IMR-90 (cell line): ENCODE results near the gene POLD4. TPM values are rescaled to one million over a fixed set of nuclear protein-coding genes. Genes with fewer than 3 reads are reported as not detected.

ENCODE experiments used
- ATAC-seq: fragments of 200-7000 bp; cut with Tn5 transposase; 2 replicates; pipeline ENCODE4 v1.9.1; 2020; ENCODE audit warnings: low read depth, mild to moderate bottlenecking, moderate library complexity
- BruUV-seq: library from RNA; stranded (reverse); fragments of 400-500 nt; replicated peaks from 2 replicates; lab custom pipeline; 2021; lab: Mats Ljungman, UMichigan
- CTCF ChIA-PET: fragments of 300-600 bp; formaldehyde crosslinking; extraction: SDS; loops from one replicate; lab custom pipeline; 2021; ENCODE audit warnings: antibody characterized with exemption; lab: Yijun Ruan, JAX
- POLR2A ChIA-PET: fragments of 300-600 bp; sonication (Branson Sonifier 250); formaldehyde crosslinking; loops from one replicate; lab custom pipeline; 2022; ENCODE audit warnings: antibody characterized with exemption; ENCODE audit not compliant: unreplicated experiment; lab: Charles Lee
- DNase-seq: peaks from one replicate; pipeline ENCODE4 v3.0.0; 2013
- H2AFZ ChIP-seq: replicated peaks from 2 replicates; pipeline ENCODE3; 2013; ENCODE audit warnings: low read length, mild to moderate bottlenecking; ENCODE audit not compliant: poor library complexity
- H2AK5ac ChIP-seq: 2 replicates; pipeline ENCODE4 v1.6.1; 2013; ENCODE audit warnings: low read depth, low read length, inconsistent platforms
- H2AK9ac ChIP-seq: replicated peaks from 2 replicates; pipeline ENCODE3; 2013; ENCODE audit warnings: mild to moderate bottlenecking, low read depth, low read length, moderate library complexity; ENCODE audit not compliant: poor library complexity
- H2BK120ac ChIP-seq: 2 replicates; pipeline ENCODE4 v1.6.1; 2013; ENCODE audit warnings: low read depth, low read length, inconsistent platforms
- H2BK15ac ChIP-seq: 3 replicates; pipeline ENCODE4 v1.6.1; 2013; ENCODE audit warnings: low read depth, low read length, inconsistent platforms
- H2BK20ac ChIP-seq: 2 replicates; pipeline ENCODE4 v1.6.1; 2013; ENCODE audit warnings: low read depth, mild to moderate bottlenecking, inconsistent platforms, low read length, moderate library complexity
- H2BK5ac ChIP-seq: 2 replicates; pipeline ENCODE4 v1.6.1; 2013; ENCODE audit warnings: mild to moderate bottlenecking, low read depth, low read length, inconsistent platforms; ENCODE audit not compliant: poor library complexity, severe bottlenecking
- H3K14ac ChIP-seq: replicated peaks from 2 replicates; pipeline ENCODE4 v1.6.1; 2013; ENCODE audit warnings: low read depth, low read length, inconsistent platforms
- H3K18ac ChIP-seq: 2 replicates; pipeline ENCODE4 v1.6.1; 2013; ENCODE audit warnings: low read depth, low read length, control low read depth
- H3K23ac ChIP-seq: 2 replicates; pipeline ENCODE4 v1.6.1; 2013; ENCODE audit warnings: low read depth, low read length, inconsistent platforms
- H3K27ac ChIP-seq: 2 replicates; pipeline ENCODE4 v1.5.1; 2013; ENCODE audit warnings: mild to moderate bottlenecking, control low read depth, low read length; ENCODE audit not compliant: insufficient read depth
- H3K27me3 ChIP-seq: 2 replicates; pipeline ENCODE4 v1.6.1; 2013; ENCODE audit warnings: low read length; ENCODE audit not compliant: control insufficient read depth, insufficient read depth
- H3K36me3 ChIP-seq: 2 replicates; pipeline ENCODE4 v1.6.1; 2013; ENCODE audit warnings: low read length, mixed read lengths; ENCODE audit not compliant: control insufficient read depth, insufficient read depth
- H3K4ac ChIP-seq: 2 replicates; pipeline ENCODE4 v1.6.1; 2013; ENCODE audit warnings: low read depth, low read length, inconsistent platforms
- H3K4me1 ChIP-seq: 2 replicates; pipeline ENCODE4 v1.6.1; 2013; ENCODE audit warnings: low read length, mixed read lengths; ENCODE audit not compliant: control insufficient read depth, insufficient read depth
- H3K4me2 ChIP-seq: 2 replicates; pipeline ENCODE4 v1.6.1; 2013; ENCODE audit warnings: low read depth, mild to moderate bottlenecking, control low read depth, low read length, moderate library complexity
- H3K4me3 ChIP-seq: 2 replicates; pipeline ENCODE4 v1.5.1; 2013; ENCODE audit warnings: low read depth, mild to moderate bottlenecking, control low read depth, low read length, moderate library complexity; ENCODE audit not compliant: insufficient read depth
- H3K56ac ChIP-seq: 2 replicates; pipeline ENCODE4 v1.6.1; 2013; ENCODE audit warnings: low read length, inconsistent platforms; ENCODE audit not compliant: insufficient read depth; ENCODE audit errors: extremely low read depth
- H3K79me1 ChIP-seq, 2 experiments: 2 replicates each; pipeline ENCODE4 v1.6.1; 2013; ENCODE audit warnings: low read length in 2 of 2, inconsistent platforms in 1 of 2, low read depth in 1 of 2
- H3K9ac ChIP-seq: 2 replicates; pipeline ENCODE4 v1.6.1; 2013; ENCODE audit warnings: low read depth, low read length, control low read depth
- H3K9me1 ChIP-seq: 2 replicates; pipeline ENCODE4 v1.6.1; 2013; ENCODE audit warnings: low read length, inconsistent platforms; ENCODE audit not compliant: insufficient read depth
- H3K9me3 ChIP-seq: 2 replicates; pipeline ENCODE4 v1.6.1; 2013; ENCODE audit warnings: low read length; ENCODE audit not compliant: control insufficient read depth, insufficient read depth
- H4K20me1 ChIP-seq: 2 replicates; pipeline ENCODE4 v1.6.1; 2013; ENCODE audit warnings: low read length, inconsistent platforms; ENCODE audit not compliant: insufficient read depth
- H4K5ac ChIP-seq: 2 replicates; pipeline ENCODE4 v1.6.1; 2013; ENCODE audit warnings: mild to moderate bottlenecking, low read depth, low read length, control low read depth
- H4K8ac ChIP-seq, 2 experiments: 2 replicates each; pipeline ENCODE4 v1.6.1; 2013; ENCODE audit warnings: low read depth in 2 of 2, low read length in 2 of 2, control low read depth in 1 of 2, inconsistent platforms in 1 of 2
- H4K91ac ChIP-seq: 2 replicates; pipeline ENCODE4 v1.6.1; 2013; ENCODE audit warnings: low read depth, low read length, inconsistent platforms; ENCODE audit not compliant: insufficient read depth
- CHD1 ChIP-seq: IDR thresholded peaks from 2 replicates; pipeline ENCODE4 v1.6.1; 2012; ENCODE audit warnings: low read depth, low read length, improper control_type of control experiment
- FOS ChIP-seq: fragments of 150-350 bp; IDR thresholded peaks from 2 replicates; pipeline ENCODE4 v1.6.1; 2016; ENCODE audit warnings: low read depth, low read length
- MAFK ChIP-seq: IDR thresholded peaks from 2 replicates; pipeline ENCODE4 v1.6.1; 2012; ENCODE audit warnings: low read depth, low read length, improper control_type of control experiment
- MAZ ChIP-seq: IDR thresholded peaks from 2 replicates; pipeline ENCODE4 v1.6.1; 2012; ENCODE audit warnings: low read depth, mild to moderate bottlenecking, low read length, improper control_type of control experiment, moderate library complexity, borderline replicate concordance
- MXI1 ChIP-seq: IDR thresholded peaks from 2 replicates; pipeline ENCODE4 v1.6.1; 2012; ENCODE audit warnings: low read depth, mild to moderate bottlenecking, low read length, moderate library complexity, borderline replicate concordance
- RAD21 ChIP-seq: IDR thresholded peaks from 2 replicates; pipeline ENCODE4 v1.6.1; 2012; ENCODE audit warnings: low read length, improper control_type of control experiment
- RFX5 ChIP-seq: IDR thresholded peaks from 2 replicates; pipeline ENCODE4 v1.8.0; 2012; ENCODE audit warnings: low read depth, mild to moderate bottlenecking, low read length, moderate library complexity
- whole genome bisulfite sequencing, 2 experiments: methylation state at CpG; one replicate each; pipeline versions ENCODE4 v1.1.5 to v1.1.7; 2013; ENCODE audit warnings: missing lambda C conversion rate in 2 of 2; ENCODE audit not compliant: insufficient read length in 1 of 2; ENCODE audit errors: extremely low coverage in 2 of 2; 5-methylcytosine and 5-hydroxymethylcytosine counted together
- dilution Hi-C: fragments of 300-500 bp; cut with HindIII; formaldehyde crosslinking; loops from one replicate; pipeline ENCODE4 v1.14.3; 2018; ENCODE audit warnings: low sequenced_read_pairs; ENCODE audit not compliant: unreplicated experiment
- in situ Hi-C: fragments of 300-500 bp; cut with MboI; formaldehyde crosslinking; loops from 3 replicates; pipeline ENCODE4 v1.14.3; 2019; ENCODE audit warnings: low sequenced_read_pairs, inconsistent platforms, mixed read lengths
- intact Hi-C: fragments of 100-400 bp; cut with micrococcal nuclease; formaldehyde crosslinking; loops from 2 replicates; pipeline ENCODE4 v1.10.0; 2022
- polyA plus RNA-seq, 3 experiments: library from polyadenylated mRNA; depleted of rRNA; stranded (reverse); fragments of >200 nt; gene quantifications; 2 replicates each; pipeline ENCODE4 v1.2.3, GENCODE V29; 2012; ENCODE audit warnings: low replicate concordance in 1 of 3
- total RNA-seq: library from RNA; depleted of rRNA; stranded (reverse); fragments of >200 nt; gene quantifications from 2 replicates; pipeline ENCODE4 v1.2.3, GENCODE V29; 2012

POLD4 gene
- total and polyA plus RNA-seq, 2 of the 4 experiments (the other 2 are of a cell fraction), result 46.4 to 133 TPM

DNA sequence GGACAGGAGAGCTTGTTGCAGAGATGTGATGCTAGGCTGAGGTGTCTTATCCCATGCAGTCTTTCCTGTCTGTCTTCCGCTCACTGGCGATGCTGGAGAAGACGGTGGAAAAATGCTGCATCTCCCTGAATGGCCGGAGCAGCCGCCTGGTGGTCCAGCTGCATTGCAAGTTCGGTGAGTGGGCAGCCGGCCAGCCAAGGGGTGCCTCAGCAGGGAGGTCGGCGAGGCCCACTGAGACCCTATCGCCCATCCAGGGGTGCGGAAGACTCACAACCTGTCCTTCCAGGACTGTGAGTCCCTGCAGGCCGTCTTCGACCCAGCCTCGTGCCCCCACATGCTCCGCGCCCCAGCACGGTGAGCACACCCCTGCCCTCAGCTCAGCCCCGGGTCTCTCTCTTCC lies 40.1 kb upstream of the POLD4 start:
- Histone ChIP-seq H3K9ac (no peak overlapping the region), H2AFZ (no peak overlapping the region), H3K27ac (no peak overlapping the region), H4K91ac (no peak overlapping the region), H3K23ac (no peak overlapping the region), H2BK5ac (no peak overlapping the region), H3K9me3 (no peaks in the 10 kb centered on the region), H4K5ac (no peak overlapping the region), H2BK120ac (no peak overlapping the region), H2BK20ac (no peak overlapping the region), H4K20me1 (peaks cover 9% of the 10 kb centered on the region; the same call in 1 of the 2 replicates), H3K56ac (no peak overlapping the region), H2BK15ac (no peak overlapping the region), H3K79me1 (peaks cover 10 to 38% of the 10 kb centered on the region in 2 experiments; a peak in 3 of 4 replicates), H3K9me1 (no peaks in the 10 kb centered on the region; the same call in 1 of the 2 replicates), H3K4me1 (peaks cover 3% of the 10 kb centered on the region), H3K4ac (no peak overlapping the region), H3K4me2 (no peak overlapping the region), H3K14ac (no peak overlapping the region), H2AK9ac (peak overlapping the region; percentile 62), H3K27me3 (no peaks in the 10 kb centered on the region), H4K8ac (no peak overlapping the region), H2AK5ac (no peak overlapping the region), H3K18ac (no peak overlapping the region), H3K36me3 (peaks cover 23% of the 10 kb centered on the region), H3K4me3 (no peak overlapping the region)
- TF ChIP-seq CHD1, result no peak
- TF ChIP-seq FOS, result no peak
- no peak for TF ChIP-seq RFX5
- TF ChIP-seq MAFK, result no peak
- TF ChIP-seq MAZ, result no peak
- no peak for TF ChIP-seq MXI1
- TF ChIP-seq RAD21, result no peak
- ATAC-seq, result no peak
- no peak for DNase-seq
- in situ Hi-C loops, result no loop called here
- intact Hi-C loops, result no loop called here
- ChIA-PET POLR2A (no interaction called here), CTCF (no interaction called here)
- dilution Hi-C loops, result no loop called here
- WGBS, 2 experiments, result 93% methylated on average over 12 of the region's 18 CpGs; no CpG with 5 or more reads in 1 of the 2 experiments
- no TSS peak for BruUV-seq
